Lower lobe of right lung (tissue), 2 donors: ENCODE data around the gene RIIAD1. TPM values are rescaled to one million over a fixed set of nuclear protein-coding genes. Genes with fewer than 3 reads are reported as not detected.

Source experiments
- ATAC-seq, 2 donors: fragments of 200-7000 bp; cut with Tn5 transposase; one replicate each; pipeline ENCODE4 v1.9.1; 2020 to 2022; ENCODE audit warnings: mild to moderate bottlenecking in 2 of 2, moderate library complexity in 2 of 2
- DNase-seq: peaks from one replicate; pipeline ENCODE4 v3.0.0-alpha.2; 2020
- H3K27ac ChIP-seq: fragments of 200-600 bp; one replicate; pipeline ENCODE4 v1.8.0; 2022
- H3K27me3 ChIP-seq: fragments of 200-600 bp; one replicate; pipeline ENCODE4 v1.8.0; 2022; ENCODE audit warnings: low read depth
- H3K36me3 ChIP-seq: fragments of 200-600 bp; one replicate; pipeline ENCODE4 v1.8.0; 2022; ENCODE audit warnings: mild to moderate bottlenecking
- H3K4me1 ChIP-seq: fragments of 200-600 bp; one replicate; pipeline ENCODE4 v1.8.0; 2022
- H3K4me3 ChIP-seq: fragments of 200-600 bp; one replicate; pipeline ENCODE4 v1.8.0; 2022; ENCODE audit warnings: mild to moderate bottlenecking
- H3K9me3 ChIP-seq: fragments of 200-600 bp; one replicate; pipeline ENCODE4 v1.8.0; 2022
- CTCF ChIP-seq: fragments of 200-600 bp; IDR thresholded peaks from one replicate; pipeline ENCODE4 v1.8.0; 2022; ENCODE audit warnings: antibody characterized with exemption, mild to moderate bottlenecking
- intact Hi-C: fragments of 100-400 bp; cut with DNase I; formaldehyde crosslinking; loops from one replicate; pipeline ENCODE4 v1.11.0; 2022
- total RNA-seq: library from RNA; stranded (reverse); fragmentation: NEBNext Ultra II Directional; extraction: Animal tissue kit (Norgen Biotek cat#: 25700); gene quantifications from one replicate; pipeline ENCODE4 v1.2.1, GENCODE V29; 2021
- donor health status: DM: no; HTN: yes; CAD: no; lungs with severe emphysema.

The RIIAD1 gene
- total RNA-seq, 1 donor from 2014 or later, result not detected

- no peak for TF ChIP-seq CTCF
- H3K27ac ChIP-seq, result no peak overlapping the region
- intact Hi-C loops, result no loop called here
- H3K4me3 ChIP-seq, result no peak overlapping the region
- no peaks in the 10 kb centered on the region for H3K27me3 ChIP-seq
- DNase-seq, result no peak
- ATAC-seq, result no peak
- peaks cover 54% of the 10 kb centered on the region for H3K36me3 ChIP-seq
- H3K4me1 ChIP-seq, result no peaks in the 10 kb centered on the region
- H3K9me3 ChIP-seq, result no peaks in the 10 kb centered on the region
Measured at GRCh38 chr1:151774256-151774922, 53.1 kb downstream of the RIIAD1 start.

GRCh38 chr1:151775894-151776664, 54.8 kb downstream of the RIIAD1 start:
- Histone ChIP-seq H3K4me3 (no peak overlapping the region), H3K9me3 (no peaks in the 10 kb centered on the region), H3K36me3 (peaks cover 65% of the 10 kb centered on the region), H3K27me3 (no peaks in the 10 kb centered on the region), H3K4me1 (no peaks in the 10 kb centered on the region), H3K27ac (no peak overlapping the region)
- no peak for TF ChIP-seq CTCF
- no peak for ATAC-seq
- intact Hi-C loops, result no loop called here
- no peak for DNase-seq

- peaks cover 71% of the 10 kb centered on the region for H3K36me3 ChIP-seq
- H3K27me3 ChIP-seq, result no peaks in the 10 kb centered on the region
- no peak overlapping the region for H3K27ac ChIP-seq
- no peak overlapping the region for H3K4me3 ChIP-seq
- ATAC-seq (no peak), DNase-seq (no peak)
- no peaks in the 10 kb centered on the region for H3K4me1 ChIP-seq
- intact Hi-C loops, result no loop called here
- H3K9me3 ChIP-seq, result no peaks in the 10 kb centered on the region
- no peak for TF ChIP-seq CTCF
Measured at GRCh38 chr1:151776665-151777062, 55.3 kb downstream of the RIIAD1 start.

- ATAC-seq (no peak), DNase-seq (no peak)
- peaks cover 78% of the 10 kb centered on the region for H3K36me3 ChIP-seq
- TF ChIP-seq CTCF, result no peak
- H3K27me3 ChIP-seq, result no peaks in the 10 kb centered on the region
- no peaks in the 10 kb centered on the region for H3K9me3 ChIP-seq
- intact Hi-C loops, result no loop called here
- H3K4me1 ChIP-seq, result no peaks in the 10 kb centered on the region
- no peak overlapping the region for H3K27ac ChIP-seq
- no peak overlapping the region for H3K4me3 ChIP-seq
Measured at GRCh38 chr1:151777317-151777716, 56.0 kb downstream of the RIIAD1 start.

Other genes starting within 250 kb of the RIIAD1 start
- 52.9 TPM for gene CGN, start 210.1 kb upstream of the RIIAD1 start, total RNA-seq
- 10.5 TPM for gene TUFT1, start 181.2 kb upstream of the RIIAD1 start, total RNA-seq
- gene SNX27, start 109.5 kb upstream of the RIIAD1 start, total RNA-seq, result 66.5 TPM
- gene CELF3, start 4.7 kb upstream of the RIIAD1 start, total RNA-seq, result not detected
- gene MRPL9, start 42.0 kb downstream of the RIIAD1 start, total RNA-seq, result 59.9 TPM
- 12.3 TPM for gene TDRKH, start 69.0 kb downstream of the RIIAD1 start, total RNA-seq
- 0.50 TPM for gene LINGO4, start 83.9 kb downstream of the RIIAD1 start, total RNA-seq
- gene RORC, start 110.3 kb downstream of the RIIAD1 start, total RNA-seq, result 21.7 TPM
- 0.21 TPM for gene C2CD4D, start 118.3 kb downstream of the RIIAD1 start, total RNA-seq
- not detected for gene THEM5, start 132.2 kb downstream of the RIIAD1 start, total RNA-seq
- 15.0 TPM for gene THEM4, start 188.0 kb downstream of the RIIAD1 start, total RNA-seq